Neural progenitor cell (in vitro differentiated cells): ENCODE data around the gene TXNRD1.

Experiments used
- EZH2 ChIP-seq: fragments of 200-600 bp; sonication (generic); IDR thresholded peaks from 2 replicates; pipeline ENCODE4 v1.6.1; 2017; ENCODE audit warnings: antibody characterized with exemption, mild to moderate bottlenecking, moderate library complexity
- TF ChIP-seq, protein P1 (sequence below): fragments of 200-600 bp; sonication (generic); IDR thresholded peaks from 2 replicates; pipeline ENCODE4 v1.5.1; 2017; ENCODE audit warnings: antibody characterized with exemption, mild to moderate bottlenecking

DNA sequence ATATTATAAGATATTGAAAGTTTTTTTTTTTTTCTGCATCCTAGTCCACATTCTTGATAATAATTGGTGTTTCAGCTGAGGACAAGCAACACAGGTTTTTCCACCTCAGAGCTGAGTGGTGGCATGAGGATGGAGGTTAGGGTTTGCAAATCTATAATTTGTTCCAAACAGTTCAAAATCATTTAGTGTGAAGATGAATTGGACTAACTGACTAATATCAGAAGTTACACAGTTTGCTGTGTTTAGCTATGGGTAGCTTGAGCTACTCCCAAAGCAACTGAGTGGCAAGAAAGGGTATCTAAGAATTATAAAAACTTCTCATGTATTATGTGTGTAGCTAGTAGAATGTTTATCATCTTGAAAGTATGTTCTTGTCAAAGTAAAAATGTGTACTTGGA is 105.0 kb downstream of the TXNRD1 start:
- TF ChIP-seq, protein P1, sequence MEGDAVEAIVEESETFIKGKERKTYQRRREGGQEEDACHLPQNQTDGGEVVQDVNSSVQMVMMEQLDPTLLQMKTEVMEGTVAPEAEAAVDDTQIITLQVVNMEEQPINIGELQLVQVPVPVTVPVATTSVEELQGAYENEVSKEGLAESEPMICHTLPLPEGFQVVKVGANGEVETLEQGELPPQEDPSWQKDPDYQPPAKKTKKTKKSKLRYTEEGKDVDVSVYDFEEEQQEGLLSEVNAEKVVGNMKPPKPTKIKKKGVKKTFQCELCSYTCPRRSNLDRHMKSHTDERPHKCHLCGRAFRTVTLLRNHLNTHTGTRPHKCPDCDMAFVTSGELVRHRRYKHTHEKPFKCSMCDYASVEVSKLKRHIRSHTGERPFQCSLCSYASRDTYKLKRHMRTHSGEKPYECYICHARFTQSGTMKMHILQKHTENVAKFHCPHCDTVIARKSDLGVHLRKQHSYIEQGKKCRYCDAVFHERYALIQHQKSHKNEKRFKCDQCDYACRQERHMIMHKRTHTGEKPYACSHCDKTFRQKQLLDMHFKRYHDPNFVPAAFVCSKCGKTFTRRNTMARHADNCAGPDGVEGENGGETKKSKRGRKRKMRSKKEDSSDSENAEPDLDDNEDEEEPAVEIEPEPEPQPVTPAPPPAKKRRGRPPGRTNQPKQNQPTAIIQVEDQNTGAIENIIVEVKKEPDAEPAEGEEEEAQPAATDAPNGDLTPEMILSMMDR: no peak
- TF ChIP-seq EZH2: no peak
